ENCODE data around the gene SF1. TPM values are rescaled to one million over a fixed set of nuclear protein-coding genes. Genes with fewer than 3 reads are reported as not detected.

The SF1 gene
- total and polyA plus RNA-seq, 2 of the 8 experiments (the other 6 are each of a cell fraction or from before 2014, with no cell fraction given) = 72.7 to 353 TPM

- no peak overlapping the region for H3K56ac ChIP-seq (replicated peaks; ENCODE audit: insufficient read length, low read depth, low read length)
- H4K20me1 ChIP-seq (replicated peaks in 1 of 2; ENCODE audit: control insufficient read depth in 1 of 2, insufficient read depth in 2 of 2, low read length in 2 of 2) = peaks cover 0 to 6% of the 10 kb centered on the region in 2 experiments
- H3K14ac ChIP-seq (ENCODE audit: insufficient read length) = no peak overlapping the region
- POLR2A ChIA-PET (ENCODE audit: partially characterized antibody) = interaction anchor here (1.0 to 1.9 kb wide), 7 partner anchors 8 to 313 kb away, joined by 3 to 6 read pairs (median 4); no protein-coding TSS in a partner anchor
- H3K79me1 ChIP-seq (ENCODE audit: low read depth, low read length) = no peaks in the 10 kb centered on the region; the same call in 1 of the 2 replicates
- no peak overlapping the region for H2BK15ac ChIP-seq (ENCODE audit: low read length)
- no peak overlapping the region for H2BK20ac ChIP-seq (ENCODE audit: low read length)
- no peak for FAIRE-seq
- H4K8ac ChIP-seq (ENCODE audit: extremely low read depth, insufficient read depth, low read length) = 0 out of 2 replicates have a peak overlapping the region, but pooled peaks have one; percentile 17
- H3K23me2 ChIP-seq (ENCODE audit: low read depth, low read length) = peaks cover 8% of the 10 kb centered on the region; the same call in 1 of the 2 replicates
- no peak overlapping the region for H3K4ac ChIP-seq (replicated peaks; ENCODE audit: insufficient read length, low read depth, low read length)
- no peak overlapping the region for H3K18ac ChIP-seq (ENCODE audit: extremely low read depth, low read length)
- H3K27ac ChIP-seq (ENCODE audit: low read depth, low read length) = no peak overlapping the region
- no peak overlapping the region for H3K9ac ChIP-seq (replicated peaks in 1 of 4; ENCODE audit: extremely low read depth in 1 of 4, low read depth in 3 of 4, low read length in 3 of 4)
- no peaks in the 10 kb centered on the region for H3K27me3 ChIP-seq (replicated peaks in 1 of 4; ENCODE audit: control insufficient read depth in 3 of 4, extremely low read depth in 1 of 4, insufficient read depth in 3 of 4, low read length in 3 of 4)
- no peak overlapping the region for H4K5ac ChIP-seq (ENCODE audit: insufficient read length, low read depth, low read length)
- no peak overlapping the region for H2BK5ac ChIP-seq (ENCODE audit: low read depth, low read length)
- peaks cover 0 to 14% (median 5%) of the 10 kb centered on the region in 4 experiments; a peak in 5 of 7 replicates for H3K4me1 ChIP-seq (replicated peaks in 1 of 4; ENCODE audit: control insufficient read depth in 3 of 4, insufficient read depth in 4 of 4, low read length in 3 of 4)
- peak overlapping the region in 1 of 2 experiments; percentile 90; a peak in 1 of 4 replicates for H3K4me2 ChIP-seq (ENCODE audit: insufficient read depth in 1 of 2, low read depth in 2 of 2, low read length in 2 of 2)
- no peaks in the 10 kb centered on the region for H3K9me3 ChIP-seq (ENCODE audit: insufficient read depth in 2 of 2, low read depth in 1 of 2, low read length in 1 of 2)
- CTCF ChIA-PET (ENCODE audit: partially characterized antibody) = interaction anchor here (1.5 to 4.4 kb wide), 3 partner anchors 17 to 47 kb away, joined by 4 to 21 read pairs (median 18); no protein-coding TSS in a partner anchor
- no peak for DNase-seq (ENCODE audit: low read depth in 1 of 2, low spot score in 2 of 2)
- H3K79me2 ChIP-seq (ENCODE audit: control insufficient read depth in 1 of 2, insufficient read depth in 2 of 2, low read length in 2 of 2) = no peaks in the 10 kb centered on the region
- H3K36me3 ChIP-seq (ENCODE audit: control insufficient read depth in 2 of 4, insufficient read depth in 4 of 4, low read length in 3 of 4) = peaks cover 4 to 10% (median 7%) of the 10 kb centered on the region in 4 experiments; a peak in 5 of 8 replicates
- no peak overlapping the region for H4K91ac ChIP-seq (replicated peaks; ENCODE audit: insufficient read length, low read length)
- WGBS, 2 experiments (ENCODE audit: extremely low coverage in 1 of 2, insufficient coverage in 1 of 2, insufficient read length in 1 of 2, insufficient replicate concordance in 2 of 2, low coverage in 1 of 2, low lambda C conversion rate in 2 of 2, missing lambda C conversion rate in 1 of 2) = 87% methylated on average over 12 of the region's 13 CpGs; no CpG with 5 or more reads in 1 of the 2 experiments
- H2BK120ac ChIP-seq (replicated peaks; ENCODE audit: low read depth, low read length) = no peak overlapping the region
- H2AFZ ChIP-seq (ENCODE audit: low read length) = no peak overlapping the region
- no peak overlapping the region for H3K23ac ChIP-seq (ENCODE audit: insufficient read length)
- peak overlapping the region in 1 of 4 experiments; percentile 71; a peak in 2 of 8 replicates for H3K4me3 ChIP-seq (ENCODE audit: extremely low read depth in 1 of 4, insufficient read depth in 2 of 4, low read depth in 3 of 4, low read length in 4 of 4)
- H2AK5ac ChIP-seq (ENCODE audit: low read depth, low read length) = no peak overlapping the region
- no peak overlapping the region for H2BK12ac ChIP-seq (ENCODE audit: low read depth, low read length)
- TF ChIP-seq ATF2 (IDR thresholded peaks at IDR 0.05; ENCODE audit: low read length) (no peak), ATF3 (IDR thresholded peaks at IDR 0.05; ENCODE audit: insufficient read depth, low read depth, low read length) (no peak), SP1 (IDR thresholded peaks at IDR 0.05; ENCODE audit: low read depth, low read length) (no peak), PHF8 (conservative IDR thresholded peaks at IDR 0.05; ENCODE audit: low read depth, low read length) (no peak), SIRT6 (IDR thresholded peaks at IDR 0.05; ENCODE audit: low read length) (no peak), HDAC2 (IDR thresholded peaks at IDR 0.05; ENCODE audit: borderline replicate concordance in 1 of 2, low read depth in 2 of 2, low read length in 2 of 2) (no peak), JUN (IDR thresholded peaks at IDR 0.05; ENCODE audit: low read depth, low read length) (no peak), ZNF274 (IDR thresholded peaks at IDR 0.05; ENCODE audit: borderline replicate concordance, extremely low read depth, low read length) (no peak), RFX5 (IDR thresholded peaks at IDR 0.05; ENCODE audit: borderline replicate concordance, low read depth, low read length) (no peak)
Measured at GRCh38 chr11:64801561-64802369, 23.4 kb upstream of the SF1 start.

Measured in H1 (cell line).